Measurements from ENCODE around the gene CNR2. TPM values are rescaled to one million over a fixed set of nuclear protein-coding genes. Genes with fewer than 3 reads are reported as not detected.

The CNR2 gene
- total RNA-seq, 2 donors from 2014 or later = not detected

GRCh38 chr1:23869051-23869450 lies 44.1 kb downstream of the CNR2 start:
- DNase-seq (ENCODE audit: low spot score) = no peak
- intact Hi-C loops (cut with DNase I) = no loop called here
- Histone ChIP-seq H3K4me3 (no peak overlapping the region), H3K27me3 (replicated peaks; ENCODE audit: insufficient read depth) (no peaks in the 10 kb centered on the region), H3K36me3 (no peaks in the 10 kb centered on the region), H3K4me1 (replicated peaks) (no peaks in the 10 kb centered on the region), H3K9me3 (no peaks in the 10 kb centered on the region), H3K27ac (no peak overlapping the region)
- 68% methylated on average over 10 of the region's 10 CpGs for WGBS
- TF ChIP-seq POLR2AphosphoS5 (IDR thresholded peaks at IDR 0.05) = no peak
- TF ChIP-seq CTCF (IDR thresholded peaks at IDR 0.05) = no peak
- no peak for TF ChIP-seq POLR2A (IDR thresholded peaks at IDR 0.05)

GRCh38 chr1:23868557-23869016 lies 44.6 kb downstream of the CNR2 start:
- WGBS = 10% methylated on average over 20 of the region's 20 CpGs
- DNase-seq (ENCODE audit: low spot score) = no peak
- H3K27me3 ChIP-seq (replicated peaks; ENCODE audit: insufficient read depth) = no peaks in the 10 kb centered on the region
- intact Hi-C loops (cut with DNase I) = no loop called here
- no peaks in the 10 kb centered on the region for H3K9me3 ChIP-seq
- peak overlapping the region; percentile 78 to 85 for H3K4me3 ChIP-seq
- peak overlapping the region; percentile 69 to 70 for H3K27ac ChIP-seq
- H3K4me1 ChIP-seq (replicated peaks) = no peaks in the 10 kb centered on the region
- no peaks in the 10 kb centered on the region for H3K36me3 ChIP-seq
- no peak for TF ChIP-seq CTCF (IDR thresholded peaks at IDR 0.05)
- no peak for TF ChIP-seq POLR2A (IDR thresholded peaks at IDR 0.05)
- TF ChIP-seq POLR2AphosphoS5 (IDR thresholded peaks at IDR 0.05) = no peak

- Histone ChIP-seq H3K9me3 (no peaks in the 10 kb centered on the region), H3K4me1 (replicated peaks) (no peaks in the 10 kb centered on the region), H3K36me3 (no peaks in the 10 kb centered on the region), H3K4me3 (peak within 1 kb of the TSS; percentile 78 to 85), H3K27ac (peak within 1 kb of the TSS; percentile 69 to 70), H3K27me3 (replicated peaks; ENCODE audit: insufficient read depth) (no peaks in the 10 kb centered on the region)
- peak; percentile 95 for DNase-seq (ENCODE audit: low spot score)
- intact Hi-C loops (cut with DNase I) = no loop called here
- WGBS = under 1% methylated on average over 51 of the region's 71 CpGs
- TF ChIP-seq POLR2A (IDR thresholded peaks at IDR 0.05) = peak; percentile 96
- peak; percentile 98 for TF ChIP-seq POLR2AphosphoS5 (IDR thresholded peaks at IDR 0.05)
- TF ChIP-seq CTCF (IDR thresholded peaks at IDR 0.05) = peak; percentile 91 to 98 (median 96)
These were observed 45.1 kb downstream of the CNR2 start, which contains the start of gene FUCA1 for GRCh38 chr1:23867895-23868556. FUCA1 (minus strand) TSS chr1:23868290; CDS start chr1:23868286, 4 bp downstream.

DNA sequence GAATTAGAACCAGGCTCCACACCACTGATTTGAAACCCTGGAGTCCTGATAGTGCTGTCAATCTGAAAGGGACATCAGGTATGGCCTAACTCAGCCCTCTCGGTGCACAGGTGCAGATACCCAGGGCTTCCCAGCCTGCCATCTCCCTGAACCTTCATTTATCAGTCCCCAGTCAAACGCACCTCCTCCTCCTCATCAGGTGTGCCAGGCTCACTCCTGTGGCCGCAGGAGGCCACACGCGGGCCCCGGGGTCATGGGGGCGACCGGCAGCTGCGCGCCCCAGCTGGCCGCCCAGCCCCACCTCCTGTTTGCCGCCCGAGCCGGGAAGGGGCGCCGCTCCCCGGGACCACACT lies 45.6 kb downstream of the CNR2 start:
- intact Hi-C loops (cut with DNase I) = no loop called here
- H3K27ac ChIP-seq = peak overlapping the region; percentile 69 to 70
- 3% methylated on average over 17 of the region's 17 CpGs for WGBS

More for the DNA sequence above, 45.6 kb downstream of the CNR2 start:
- DNase-seq (ENCODE audit: low spot score) = no peak
- no peaks in the 10 kb centered on the region for H3K4me1 ChIP-seq (replicated peaks)
- TF ChIP-seq CTCF (IDR thresholded peaks at IDR 0.05) = no peak
- no peak for TF ChIP-seq POLR2A (IDR thresholded peaks at IDR 0.05)
- no peak for TF ChIP-seq POLR2AphosphoS5 (IDR thresholded peaks at IDR 0.05)
- peak overlapping the region; percentile 78 to 85 for H3K4me3 ChIP-seq
- H3K27me3 ChIP-seq (replicated peaks; ENCODE audit: insufficient read depth) = no peaks in the 10 kb centered on the region
- no peaks in the 10 kb centered on the region for H3K9me3 ChIP-seq
- no peaks in the 10 kb centered on the region for H3K36me3 ChIP-seq

Measured in prostate gland (tissue), 2 donors.